ENCODE measurements around the gene SPACA5. TPM values are rescaled to one million over a fixed set of nuclear protein-coding genes. Genes with fewer than 3 reads are reported as not detected.
"Not testable (repeated sequence)": the region's sequence is repeated elsewhere in the genome, so short reads cannot be mapped to it uniquely, and the experiment has no call there.

Gene SPACA5
- not detected for polyA plus RNA-seq

DNA sequence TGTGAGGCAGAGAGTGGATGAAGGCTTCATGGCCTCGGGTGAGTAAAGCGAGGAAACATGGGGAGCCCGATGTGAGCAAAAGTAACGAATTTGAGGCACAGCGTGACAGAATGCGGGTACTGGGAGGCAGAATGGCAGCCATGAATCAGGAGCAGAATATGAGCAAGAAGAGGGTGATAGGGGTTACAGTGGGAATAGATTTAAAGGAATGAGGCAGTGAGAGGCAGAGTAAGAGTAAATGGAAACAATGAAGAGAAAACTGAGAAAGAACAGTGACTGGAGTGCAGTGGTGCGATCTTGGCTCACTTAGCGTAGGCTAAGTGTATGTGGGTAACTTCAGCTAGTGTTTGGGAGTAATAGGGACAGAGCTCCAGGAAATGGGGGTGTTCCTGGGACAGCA lies at the start of gene SPACA5:
Gene SPACA5 (plus strand): TSS at position 301 of the 400 bp plus-strand sequence. CDS start 815 bp downstream, outside the sequence.
- H3K4me1 ChIP-seq (ENCODE audit: control insufficient read depth in 2 of 2, insufficient read depth in 2 of 2, low read length in 1 of 2); H3K27me3 ChIP-seq (ENCODE audit: control insufficient read depth in 1 of 2, insufficient read depth in 2 of 2, low read length in 2 of 2); H3K27ac ChIP-seq (ENCODE audit: low read depth in 2 of 2, low read length in 1 of 2); H3K4me3 ChIP-seq (ENCODE audit: low read depth in 1 of 2, low read length in 2 of 2); H3K9me3 ChIP-seq (ENCODE audit: control insufficient read depth in 2 of 2, insufficient read depth in 1 of 2, low read depth in 1 of 2, low read length in 1 of 2); H3K36me3 ChIP-seq (ENCODE audit: control insufficient read depth in 2 of 2, insufficient read depth in 2 of 2, low read length in 1 of 2): not testable (repeated sequence)
- WGBS, 2 donors: no CpG with 5 or more reads among the region's 8 CpGs

DNA sequence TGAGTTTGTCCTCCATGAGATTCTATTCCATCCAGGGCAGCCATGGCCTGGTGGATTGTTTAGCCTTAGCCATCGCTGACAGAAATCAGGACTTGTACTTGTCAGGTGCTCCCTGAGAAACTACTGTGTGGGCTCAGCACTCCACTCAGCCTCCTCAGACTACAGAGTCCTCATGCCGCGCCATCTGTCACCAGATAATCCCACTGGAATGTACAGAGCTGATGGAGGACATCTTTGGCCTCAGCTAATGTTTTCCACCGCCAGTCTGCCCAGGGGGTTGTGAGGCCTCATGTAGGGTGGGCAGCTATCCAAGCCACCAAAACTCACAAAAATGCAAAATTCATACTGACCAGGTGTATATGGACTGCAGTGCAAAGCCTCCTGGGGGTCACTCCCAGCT lies 48.6 kb upstream of the SPACA5 start:
- not testable (repeated sequence) for H3K9me3 ChIP-seq (ENCODE audit: control insufficient read depth in 2 of 2, insufficient read depth in 1 of 2, low read depth in 1 of 2, low read length in 1 of 2); H3K4me1 ChIP-seq (ENCODE audit: control insufficient read depth in 2 of 2, insufficient read depth in 2 of 2, low read length in 1 of 2); H3K4me3 ChIP-seq (ENCODE audit: low read depth in 1 of 2, low read length in 2 of 2); H3K27ac ChIP-seq (ENCODE audit: low read depth in 2 of 2, low read length in 1 of 2); H3K36me3 ChIP-seq (ENCODE audit: control insufficient read depth in 2 of 2, insufficient read depth in 2 of 2, low read length in 1 of 2); H3K27me3 ChIP-seq (ENCODE audit: control insufficient read depth in 1 of 2, insufficient read depth in 2 of 2, low read length in 2 of 2)
- 74 to 75% methylated on average over 3 to 4 of the region's 4 CpGs for WGBS, 2 donors

GRCh38 chrX:47958761-47959342 lies 47.9 kb upstream of the SPACA5 start:
- Histone ChIP-seq H3K27ac (ENCODE audit: low read depth in 2 of 2, low read length in 1 of 2) (no peak overlapping the region), H3K4me3 (ENCODE audit: low read depth in 1 of 2, low read length in 2 of 2) (no peak overlapping the region), H3K4me1 (ENCODE audit: control insufficient read depth in 2 of 2, insufficient read depth in 2 of 2, low read length in 1 of 2) (no peaks in the 10 kb centered on the region), H3K27me3 (ENCODE audit: control insufficient read depth in 1 of 2, insufficient read depth in 2 of 2, low read length in 2 of 2) (no peaks in the 10 kb centered on the region), H3K36me3 (ENCODE audit: control insufficient read depth in 2 of 2, insufficient read depth in 2 of 2, low read length in 1 of 2) (no peaks in the 10 kb centered on the region), H3K9me3 (ENCODE audit: control insufficient read depth in 2 of 2, insufficient read depth in 1 of 2, low read depth in 1 of 2, low read length in 1 of 2) (peaks cover 4 to 5% of the 10 kb centered on the region in 2 donors)
- WGBS, 2 donors: 34 to 38% methylated on average over 4 of the region's 4 CpGs

DNA sequence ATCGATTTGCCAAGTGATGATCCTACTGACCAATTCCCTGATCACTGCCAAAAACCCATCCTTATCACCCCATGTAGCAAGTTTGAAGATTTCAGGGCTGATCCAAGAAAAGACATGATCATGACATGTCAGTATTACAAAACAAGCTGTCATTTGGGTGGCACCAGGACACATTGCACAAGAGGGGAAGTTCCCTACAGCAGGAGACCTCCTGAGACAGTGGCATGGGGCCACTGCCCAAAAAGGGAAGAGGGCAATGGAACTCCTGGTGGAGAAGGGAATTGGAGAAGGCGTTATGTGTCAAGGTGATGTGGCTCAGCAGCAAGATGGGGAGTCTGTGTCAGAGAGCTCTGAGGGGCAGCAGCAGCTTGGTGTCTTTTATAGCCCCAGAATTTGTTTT lies 46.4 kb upstream of the SPACA5 start:
- 61 to 76% methylated on average over 2 of the region's 2 CpGs for WGBS, 2 donors
- no peaks in the 10 kb centered on the region for H3K4me1 ChIP-seq (ENCODE audit: control insufficient read depth in 2 of 2, insufficient read depth in 2 of 2, low read length in 1 of 2)
- H3K9me3 ChIP-seq (ENCODE audit: control insufficient read depth in 2 of 2, insufficient read depth in 1 of 2, low read depth in 1 of 2, low read length in 1 of 2): peaks cover 0 to 4% of the 10 kb centered on the region in 2 donors
- no peaks in the 10 kb centered on the region for H3K36me3 ChIP-seq (ENCODE audit: control insufficient read depth in 2 of 2, insufficient read depth in 2 of 2, low read length in 1 of 2)
- H3K27ac ChIP-seq (ENCODE audit: low read depth in 2 of 2, low read length in 1 of 2): no peak overlapping the region
- no peak overlapping the region for H3K4me3 ChIP-seq (ENCODE audit: low read depth in 1 of 2, low read length in 2 of 2)
- no peaks in the 10 kb centered on the region for H3K27me3 ChIP-seq (ENCODE audit: control insufficient read depth in 1 of 2, insufficient read depth in 2 of 2, low read length in 2 of 2)

GRCh38 chrX:47961830-47962229 lies 45.0 kb upstream of the SPACA5 start:
- H3K36me3 ChIP-seq (ENCODE audit: control insufficient read depth in 2 of 2, insufficient read depth in 2 of 2, low read length in 1 of 2); H3K4me1 ChIP-seq (ENCODE audit: control insufficient read depth in 2 of 2, insufficient read depth in 2 of 2, low read length in 1 of 2); H3K27me3 ChIP-seq (ENCODE audit: control insufficient read depth in 1 of 2, insufficient read depth in 2 of 2, low read length in 2 of 2); H3K4me3 ChIP-seq (ENCODE audit: low read depth in 1 of 2, low read length in 2 of 2); H3K27ac ChIP-seq (ENCODE audit: low read depth in 2 of 2, low read length in 1 of 2); H3K9me3 ChIP-seq (ENCODE audit: control insufficient read depth in 2 of 2, insufficient read depth in 1 of 2, low read depth in 1 of 2, low read length in 1 of 2): not testable (repeated sequence)
- WGBS, 2 donors: 56 to 75% methylated on average over 6 of the region's 6 CpGs

DNA sequence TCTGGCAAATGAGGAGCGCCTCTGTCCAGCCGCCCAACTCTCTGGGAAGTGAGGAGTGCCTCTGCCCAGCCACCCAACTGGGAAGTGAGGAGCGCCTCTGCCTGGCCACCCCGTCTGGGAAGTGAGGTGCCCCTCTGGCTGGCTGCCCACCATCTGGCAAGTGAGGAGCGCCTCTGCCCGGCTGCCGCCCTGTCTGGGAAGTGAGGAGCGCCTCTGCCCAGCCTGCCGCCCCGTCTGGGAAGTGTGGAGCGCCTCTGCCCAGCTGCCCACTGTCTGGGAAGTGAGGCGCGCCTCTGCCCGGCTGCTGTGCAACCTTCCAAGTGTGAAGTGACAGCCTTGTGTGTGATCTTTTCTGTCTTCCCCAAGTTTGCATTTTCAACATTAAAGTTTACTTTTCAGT lies 41.3 kb upstream of the SPACA5 start:
- not testable (repeated sequence) for H3K27me3 ChIP-seq (ENCODE audit: control insufficient read depth in 1 of 2, insufficient read depth in 2 of 2, low read length in 2 of 2); H3K27ac ChIP-seq (ENCODE audit: low read depth in 2 of 2, low read length in 1 of 2); H3K9me3 ChIP-seq (ENCODE audit: control insufficient read depth in 2 of 2, insufficient read depth in 1 of 2, low read depth in 1 of 2, low read length in 1 of 2); H3K4me3 ChIP-seq (ENCODE audit: low read depth in 1 of 2, low read length in 2 of 2); H3K4me1 ChIP-seq (ENCODE audit: control insufficient read depth in 2 of 2, insufficient read depth in 2 of 2, low read length in 1 of 2); H3K36me3 ChIP-seq (ENCODE audit: control insufficient read depth in 2 of 2, insufficient read depth in 2 of 2, low read length in 1 of 2)
- WGBS, 2 donors: 89 to 95% methylated on average over 14 of the region's 14 CpGs

DNA sequence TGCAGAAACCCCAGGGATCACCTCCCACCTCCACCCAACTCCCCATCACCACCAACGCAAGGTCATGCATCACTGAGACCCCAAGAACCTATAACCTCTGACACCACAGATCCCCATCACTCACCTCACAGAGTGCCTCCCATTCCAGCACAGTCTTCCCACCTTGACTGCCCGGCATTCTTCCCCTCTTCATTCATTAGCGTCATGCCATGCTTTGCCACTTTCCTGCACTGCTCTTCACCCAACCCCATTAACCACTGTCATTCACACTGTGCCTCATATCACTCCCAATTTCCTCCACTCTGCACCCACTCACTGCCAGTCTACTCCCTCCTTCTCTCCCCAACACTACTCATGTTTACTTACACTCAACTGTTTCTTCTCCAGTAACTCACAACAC lies 33.6 kb upstream of the SPACA5 start:
- Histone ChIP-seq H3K36me3 (ENCODE audit: control insufficient read depth in 2 of 2, insufficient read depth in 2 of 2, low read length in 1 of 2) (no peaks in the 10 kb centered on the region), H3K4me1 (ENCODE audit: control insufficient read depth in 2 of 2, insufficient read depth in 2 of 2, low read length in 1 of 2) (no peaks in the 10 kb centered on the region), H3K4me3 (ENCODE audit: low read depth in 1 of 2, low read length in 2 of 2) (no peak overlapping the region), H3K27ac (ENCODE audit: low read depth in 2 of 2, low read length in 1 of 2) (no peak overlapping the region), H3K9me3 (ENCODE audit: control insufficient read depth in 2 of 2, insufficient read depth in 1 of 2, low read depth in 1 of 2, low read length in 1 of 2) (peaks cover 13 to 17% of the 10 kb centered on the region in 2 donors), H3K27me3 (ENCODE audit: control insufficient read depth in 1 of 2, insufficient read depth in 2 of 2, low read length in 2 of 2) (no peaks in the 10 kb centered on the region)
- WGBS, 2 donors: 89 to 95% methylated on average over 3 of the region's 3 CpGs

- Histone ChIP-seq H3K4me1 (ENCODE audit: control insufficient read depth in 2 of 2, insufficient read depth in 2 of 2, low read length in 1 of 2) (no peaks in the 10 kb centered on the region), H3K27me3 (ENCODE audit: control insufficient read depth in 1 of 2, insufficient read depth in 2 of 2, low read length in 2 of 2) (no peaks in the 10 kb centered on the region), H3K27ac (ENCODE audit: low read depth in 2 of 2, low read length in 1 of 2) (no peak overlapping the region), H3K9me3 (ENCODE audit: control insufficient read depth in 2 of 2, insufficient read depth in 1 of 2, low read depth in 1 of 2, low read length in 1 of 2) (peaks cover 13 to 17% of the 10 kb centered on the region in 2 donors), H3K36me3 (ENCODE audit: control insufficient read depth in 2 of 2, insufficient read depth in 2 of 2, low read length in 1 of 2) (no peaks in the 10 kb centered on the region), H3K4me3 (ENCODE audit: low read depth in 1 of 2, low read length in 2 of 2) (no peak overlapping the region)
- 96 to 98% methylated on average over 6 of the region's 6 CpGs for WGBS, 2 donors
Observed at GRCh38 chrX:47976254-47977151, 30.3 kb upstream of the SPACA5 start.

DNA sequence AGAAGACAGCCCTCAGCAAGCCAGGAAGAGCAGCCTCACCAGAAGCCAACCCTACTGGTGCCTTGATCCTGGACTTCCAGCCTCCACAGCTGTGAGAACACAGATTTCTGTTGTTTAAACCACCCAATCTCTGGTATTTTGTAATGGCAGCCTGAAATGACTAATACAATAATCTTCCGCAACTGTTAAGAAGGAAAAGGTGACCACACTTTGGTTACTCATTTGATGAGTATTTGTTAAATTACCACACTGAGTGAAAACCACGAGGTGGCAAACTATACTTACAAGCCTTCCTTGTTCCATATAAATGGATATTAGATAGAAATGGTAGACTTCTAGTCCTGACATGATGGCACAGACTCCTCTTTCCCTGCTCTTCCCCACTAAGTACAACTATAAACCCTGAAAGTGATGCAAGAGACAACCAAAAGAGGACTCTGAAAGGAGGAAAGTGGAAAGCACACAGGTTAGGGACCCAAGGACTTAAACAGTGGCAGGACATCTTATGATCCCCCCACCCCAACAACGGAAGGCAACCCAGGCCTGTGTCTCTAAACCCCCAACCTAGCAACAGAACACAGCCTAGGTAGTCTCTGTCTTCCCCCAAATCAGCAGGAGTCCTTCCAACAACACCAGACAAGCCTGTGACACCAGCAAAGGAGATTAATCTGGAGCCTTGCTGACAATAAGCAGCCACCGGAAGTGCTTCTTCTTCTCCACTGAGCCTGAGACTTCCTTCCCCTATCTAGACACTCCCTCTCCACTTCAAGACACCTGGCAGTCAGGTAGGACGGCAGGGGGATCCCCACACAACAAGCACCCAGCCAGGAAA lies 15.3 kb upstream of the SPACA5 start:
- no peaks in the 10 kb centered on the region for H3K4me1 ChIP-seq (ENCODE audit: control insufficient read depth in 2 of 2, insufficient read depth in 2 of 2, low read length in 1 of 2)
- no peaks in the 10 kb centered on the region for H3K9me3 ChIP-seq (ENCODE audit: control insufficient read depth in 2 of 2, insufficient read depth in 1 of 2, low read depth in 1 of 2, low read length in 1 of 2)
- no peak overlapping the region for H3K27ac ChIP-seq (ENCODE audit: low read depth in 2 of 2, low read length in 1 of 2)
- 60 to 83% methylated on average over 4 to 5 of the region's 5 CpGs for WGBS, 2 donors
- no peaks in the 10 kb centered on the region for H3K36me3 ChIP-seq (ENCODE audit: control insufficient read depth in 2 of 2, insufficient read depth in 2 of 2, low read length in 1 of 2)
- H3K27me3 ChIP-seq (ENCODE audit: control insufficient read depth in 1 of 2, insufficient read depth in 2 of 2, low read length in 2 of 2): no peaks in the 10 kb centered on the region
- no peak overlapping the region for H3K4me3 ChIP-seq (ENCODE audit: low read depth in 1 of 2, low read length in 2 of 2)

Measured in esophagus (tissue), 2 donors.